Measurements from ENCODE around the gene CRELD1. TPM values are rescaled to one million over a fixed set of nuclear protein-coding genes. Genes with fewer than 3 reads are reported as not detected.
A peak's percentile ranks its signal among the peaks of the same experiment; 100 is the strongest.

CRELD1 gene
- total and polyA plus RNA-seq, 2 of the 13 experiments (the other 11 are each of a cell fraction or from before 2014, with no cell fraction given): 27.1 to 61.9 TPM

DNA sequence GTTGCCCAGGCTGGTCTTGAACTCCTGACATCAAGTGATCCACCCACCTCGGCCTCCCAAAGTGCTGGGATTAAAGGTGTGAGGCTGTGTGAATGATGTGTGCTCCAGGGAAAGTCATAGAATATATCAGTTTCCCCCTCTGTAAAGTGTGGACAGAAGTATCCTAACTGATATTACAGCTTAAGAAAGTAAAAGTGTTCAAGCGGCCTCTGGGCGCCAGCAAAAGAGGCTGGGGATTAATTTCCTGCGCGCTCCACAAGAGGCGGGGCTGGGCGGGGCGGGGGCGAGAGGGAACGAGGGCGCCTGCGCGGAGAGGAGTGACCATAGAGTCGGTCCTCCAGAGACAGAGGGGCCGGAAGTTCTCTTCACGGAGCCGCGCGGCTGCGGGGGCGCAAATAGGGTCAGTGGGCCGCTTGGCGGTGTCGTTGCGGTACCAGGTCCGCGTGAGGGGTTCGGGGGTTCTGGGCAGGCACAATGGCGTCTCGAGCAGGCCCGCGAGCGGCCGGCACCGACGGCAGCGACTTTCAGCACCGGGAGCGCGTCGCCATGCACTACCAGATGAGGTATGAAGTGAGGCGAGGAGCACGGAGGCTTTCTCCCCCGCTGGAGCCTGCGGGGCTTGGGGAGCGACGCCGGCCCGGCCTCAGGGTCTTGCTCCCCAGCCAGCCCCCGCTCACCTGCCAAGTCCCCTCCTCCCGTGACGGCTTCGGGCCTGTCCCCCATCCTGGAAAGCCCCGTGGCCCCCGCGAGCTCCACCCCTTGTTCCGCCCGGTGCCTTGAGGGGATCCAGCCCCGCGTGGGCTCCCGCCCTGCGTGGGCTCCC lies 43.2 kb upstream of the CRELD1 start, which contains the start of gene JAGN1 (continued):
- TF ChIP-seq ZNF691 (CRISPR knock-in tag; IDR thresholded peaks at IDR 0.05; ENCODE audit: borderline replicate concordance, low read depth): peak; percentile 60
- no peak for TF ChIP-seq HOMEZ (CRISPR knock-in tag; IDR thresholded peaks at IDR 0.05; ENCODE audit: low read depth)
- TF ChIP-seq ZKSCAN8 (CRISPR knock-in tag; IDR thresholded peaks at IDR 0.05; ENCODE audit: borderline replicate concordance): no peak
- TF ChIP-seq ZNF891 (CRISPR knock-in tag; IDR thresholded peaks at IDR 0.05): peak; percentile 92
- TF ChIP-seq HMG20B (CRISPR knock-in tag; conservative IDR thresholded peaks at IDR 0.05): no peak
- TF ChIP-seq SOX13 (IDR thresholded peaks at IDR 0.05): no peak
- peak in 1 of 2 experiments; percentile 25; a peak in 2 of 4 replicates for TF ChIP-seq SOX13 (CRISPR knock-in tag; conservative IDR thresholded peaks at IDR 0.05 in 1 of 2, IDR thresholded peaks at IDR 0.05 in 1 of 2)
- peak; percentile 92 for TF ChIP-seq MYC (CRISPR knock-in tag; IDR thresholded peaks at IDR 0.05; ENCODE audit: borderline replicate concordance)
- TF ChIP-seq, protein P1, sequence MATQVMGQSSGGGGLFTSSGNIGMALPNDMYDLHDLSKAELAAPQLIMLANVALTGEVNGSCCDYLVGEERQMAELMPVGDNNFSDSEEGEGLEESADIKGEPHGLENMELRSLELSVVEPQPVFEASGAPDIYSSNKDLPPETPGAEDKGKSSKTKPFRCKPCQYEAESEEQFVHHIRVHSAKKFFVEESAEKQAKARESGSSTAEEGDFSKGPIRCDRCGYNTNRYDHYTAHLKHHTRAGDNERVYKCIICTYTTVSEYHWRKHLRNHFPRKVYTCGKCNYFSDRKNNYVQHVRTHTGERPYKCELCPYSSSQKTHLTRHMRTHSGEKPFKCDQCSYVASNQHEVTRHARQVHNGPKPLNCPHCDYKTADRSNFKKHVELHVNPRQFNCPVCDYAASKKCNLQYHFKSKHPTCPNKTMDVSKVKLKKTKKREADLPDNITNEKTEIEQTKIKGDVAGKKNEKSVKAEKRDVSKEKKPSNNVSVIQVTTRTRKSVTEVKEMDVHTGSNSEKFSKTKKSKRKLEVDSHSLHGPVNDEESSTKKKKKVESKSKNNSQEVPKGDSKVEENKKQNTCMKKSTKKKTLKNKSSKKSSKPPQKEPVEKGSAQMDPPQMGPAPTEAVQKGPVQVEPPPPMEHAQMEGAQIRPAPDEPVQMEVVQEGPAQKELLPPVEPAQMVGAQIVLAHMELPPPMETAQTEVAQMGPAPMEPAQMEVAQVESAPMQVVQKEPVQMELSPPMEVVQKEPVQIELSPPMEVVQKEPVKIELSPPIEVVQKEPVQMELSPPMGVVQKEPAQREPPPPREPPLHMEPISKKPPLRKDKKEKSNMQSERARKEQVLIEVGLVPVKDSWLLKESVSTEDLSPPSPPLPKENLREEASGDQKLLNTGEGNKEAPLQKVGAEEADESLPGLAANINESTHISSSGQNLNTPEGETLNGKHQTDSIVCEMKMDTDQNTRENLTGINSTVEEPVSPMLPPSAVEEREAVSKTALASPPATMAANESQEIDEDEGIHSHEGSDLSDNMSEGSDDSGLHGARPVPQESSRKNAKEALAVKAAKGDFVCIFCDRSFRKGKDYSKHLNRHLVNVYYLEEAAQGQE (IDR thresholded peaks at IDR 0.05; ENCODE audit: borderline replicate concordance in 1 of 2, low read depth in 1 of 2, low read length in 2 of 2): peak in 1 of 2 experiments; percentile 38; a peak in 1 of 4 replicates
- TF ChIP-seq NCOA2 (CRISPR knock-in tag; IDR thresholded peaks at IDR 0.05): peak; percentile 58; the same call in 1 of the 2 replicates
- peak; percentile 75; the same call in 1 of the 2 replicates for TF ChIP-seq ZNF30 (CRISPR knock-in tag; IDR thresholded peaks at IDR 0.05)
- TF ChIP-seq HES4 (CRISPR knock-in tag; IDR thresholded peaks at IDR 0.05; ENCODE audit: borderline replicate concordance): peak; percentile 92
- TF ChIP-seq, protein P2, sequence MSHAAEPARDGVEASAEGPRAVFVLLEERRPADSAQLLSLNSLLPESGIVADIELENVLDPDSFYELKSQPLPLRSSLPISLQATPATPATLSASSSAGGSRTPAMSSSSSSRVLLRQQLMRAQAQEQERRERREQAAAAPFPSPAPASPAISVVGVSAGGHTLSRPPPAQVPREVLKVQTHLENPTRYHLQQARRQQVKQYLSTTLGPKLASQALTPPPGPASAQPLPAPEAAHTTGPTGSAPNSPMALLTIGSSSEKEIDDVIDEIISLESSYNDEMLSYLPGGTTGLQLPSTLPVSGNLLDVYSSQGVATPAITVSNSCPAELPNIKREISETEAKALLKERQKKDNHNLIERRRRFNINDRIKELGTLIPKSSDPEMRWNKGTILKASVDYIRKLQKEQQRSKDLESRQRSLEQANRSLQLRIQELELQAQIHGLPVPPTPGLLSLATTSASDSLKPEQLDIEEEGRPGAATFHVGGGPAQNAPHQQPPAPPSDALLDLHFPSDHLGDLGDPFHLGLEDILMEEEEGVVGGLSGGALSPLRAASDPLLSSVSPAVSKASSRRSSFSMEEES (CRISPR knock-in tag; IDR thresholded peaks at IDR 0.05): no peak; the same call in none of the 2 replicates
- TF ChIP-seq KDM2A (CRISPR knock-in tag; IDR thresholded peaks at IDR 0.05; ENCODE audit: borderline replicate concordance, low read depth): peak; percentile 85
- peak; percentile 69; the same call in 1 of the 2 replicates for TF ChIP-seq PITX1 (CRISPR knock-in tag; IDR thresholded peaks at IDR 0.05)
- no peak for TF ChIP-seq GMEB2 (CRISPR knock-in tag; IDR thresholded peaks at IDR 0.05; ENCODE audit: low read depth)
- TF ChIP-seq ZNF563 (CRISPR knock-in tag; IDR thresholded peaks at IDR 0.05): peak; percentile 91
- TF ChIP-seq IRF2 (CRISPR knock-in tag; IDR thresholded peaks at IDR 0.05): peak; percentile 80
- TF ChIP-seq CREB1 (IDR thresholded peaks at IDR 0.05): no peak
- TF ChIP-seq CREB1 (CRISPR knock-in tag; IDR thresholded peaks at IDR 0.05): peak; percentile 35; the same call in 1 of the 2 replicates
